ENCODE measurements around the gene LYRM2. TPM values are rescaled to one million over a fixed set of nuclear protein-coding genes. Genes with fewer than 3 reads are reported as not detected.

The LYRM2 gene
- total RNA-seq, 1 experiment from 2014 or later = 10.5 TPM

GRCh38 chr6:89655122-89655521 is 16.6 kb upstream of the LYRM2 start:
- intact Hi-C loops (cut with micrococcal nuclease) = no loop called here
- ATAC-seq (no peak), DNase-seq (peak; percentile 35)

GRCh38 chr6:89650579-89650978 is 12.0 kb upstream of the LYRM2 start:
- CTCF ChIA-PET = no interaction called here

More at GRCh38 chr6:89655122-89655521, 16.6 kb upstream of the LYRM2 start:
- POLR2A ChIA-PET (ENCODE audit: unreplicated experiment) = no interaction called here
- Histone ChIP-seq H3K9ac (ENCODE audit: low read length) (no peak overlapping the region), H3K4me1 (ENCODE audit: insufficient read depth, low read length) (no peaks in the 10 kb centered on the region), H3K4me2 (ENCODE audit: low read length) (no peak overlapping the region), H3K79me2 (ENCODE audit: low read length) (no peaks in the 10 kb centered on the region), H3K9me3 (ENCODE audit: low read length) (no peaks in the 10 kb centered on the region), H3K4me3 (ENCODE audit: low read length) (no peak overlapping the region), H3K9me2 (replicated peaks; ENCODE audit: low read length) (no peaks in the 10 kb centered on the region), H3F3A (ENCODE audit: low read length, unreplicated experiment) (no peaks in the 10 kb centered on the region), H3K27ac (ENCODE audit: low read length) (no peak overlapping the region), H3K27me3 (ENCODE audit: low read length) (no peaks in the 10 kb centered on the region), H4K20me1 (ENCODE audit: low read length) (no peaks in the 10 kb centered on the region), H3K36me3 (ENCODE audit: low read depth, low read length) (peaks cover 25% of the 10 kb centered on the region), H2AFZ (ENCODE audit: low read length) (no peak overlapping the region)
- CTCF ChIA-PET = no interaction called here
- TF ChIP-seq EZH2 (IDR thresholded peaks at IDR 0.05; ENCODE audit: low read length, unreplicated experiment) (no peak), EZH2phosphoT487 (IDR thresholded peaks at IDR 0.05; ENCODE audit: borderline replicate concordance, low read length) (no peak), CTCF (conservative IDR thresholded peaks at IDR 0.05; ENCODE audit: low read depth, low read length) (no peak)
- BruUV-seq (replicated peaks) = no TSS peak

GRCh38 chr6:89649682-89650081 is 11.1 kb upstream of the LYRM2 start:
- no peak overlapping the region for H2AFZ ChIP-seq (ENCODE audit: low read length)
- H4K20me1 ChIP-seq (ENCODE audit: low read length) = no peaks in the 10 kb centered on the region
- DNase-seq (no peak), ATAC-seq (no peak)
- H3K27ac ChIP-seq (ENCODE audit: low read length) = no peak overlapping the region
- peaks cover 35% of the 10 kb centered on the region for H3K36me3 ChIP-seq (ENCODE audit: low read depth, low read length)
- H3K9me2 ChIP-seq (replicated peaks; ENCODE audit: low read length) = no peaks in the 10 kb centered on the region
- CTCF ChIA-PET = no interaction called here
- no peak overlapping the region for H3K9ac ChIP-seq (ENCODE audit: low read length)
- no TSS peak for BruUV-seq (replicated peaks)
- TF ChIP-seq EZH2 (IDR thresholded peaks at IDR 0.05; ENCODE audit: low read length, unreplicated experiment) (no peak), CTCF (conservative IDR thresholded peaks at IDR 0.05; ENCODE audit: low read depth, low read length) (no peak), EZH2phosphoT487 (IDR thresholded peaks at IDR 0.05; ENCODE audit: borderline replicate concordance, low read length) (no peak)
- no peak overlapping the region for H3K4me3 ChIP-seq (ENCODE audit: low read length)
- POLR2A ChIA-PET (ENCODE audit: unreplicated experiment) = no interaction called here
- H3K4me2 ChIP-seq (ENCODE audit: low read length) = no peak overlapping the region
- no peaks in the 10 kb centered on the region for H3K79me2 ChIP-seq (ENCODE audit: low read length)
- intact Hi-C loops (cut with micrococcal nuclease) = no loop called here
- no peaks in the 10 kb centered on the region for H3K9me3 ChIP-seq (ENCODE audit: low read length)
- H3K4me1 ChIP-seq (ENCODE audit: insufficient read depth, low read length) = peaks cover 10% of the 10 kb centered on the region; the same call in 1 of the 2 replicates
- H3F3A ChIP-seq (ENCODE audit: low read length, unreplicated experiment) = no peaks in the 10 kb centered on the region
- H3K27me3 ChIP-seq (ENCODE audit: low read length) = no peaks in the 10 kb centered on the region

More at GRCh38 chr6:89650579-89650978, 12.0 kb upstream of the LYRM2 start:
- H2AFZ ChIP-seq (ENCODE audit: low read length) = no peak overlapping the region
- BruUV-seq (replicated peaks) = no TSS peak
- POLR2A ChIA-PET (ENCODE audit: unreplicated experiment) = no interaction called here
- no peak overlapping the region for H3K4me2 ChIP-seq (ENCODE audit: low read length)
- no peak overlapping the region for H3K27ac ChIP-seq (ENCODE audit: low read length)
- no peaks in the 10 kb centered on the region for H3K9me2 ChIP-seq (replicated peaks; ENCODE audit: low read length)
- H3K27me3 ChIP-seq (ENCODE audit: low read length) = no peaks in the 10 kb centered on the region
- intact Hi-C loops (cut with micrococcal nuclease) = no loop called here
- no peaks in the 10 kb centered on the region for H3K9me3 ChIP-seq (ENCODE audit: low read length)
- H3K36me3 ChIP-seq (ENCODE audit: low read depth, low read length) = peaks cover 35% of the 10 kb centered on the region
- ATAC-seq (no peak), DNase-seq (no peak)
- H3K79me2 ChIP-seq (ENCODE audit: low read length) = no peaks in the 10 kb centered on the region
- H3K4me3 ChIP-seq (ENCODE audit: low read length) = no peak overlapping the region
- TF ChIP-seq CTCF (conservative IDR thresholded peaks at IDR 0.05; ENCODE audit: low read depth, low read length) = no peak
- no peak overlapping the region for H3K9ac ChIP-seq (ENCODE audit: low read length)
- peaks cover 1% of the 10 kb centered on the region; the same call in 1 of the 2 replicates for H3K4me1 ChIP-seq (ENCODE audit: insufficient read depth, low read length)
- H3F3A ChIP-seq (ENCODE audit: low read length, unreplicated experiment) = no peaks in the 10 kb centered on the region
- no peaks in the 10 kb centered on the region for H4K20me1 ChIP-seq (ENCODE audit: low read length)

Measured in PC-3 (cell line).